GM23248 (cell line): ENCODE measurements around the gene ZNF385D. TPM values are rescaled to one million over a fixed set of nuclear protein-coding genes. Genes with fewer than 3 reads are reported as not detected.

Experiments
- DNase-seq: peaks from one replicate; pipeline ENCODE4 v3.0.0-alpha.2; 2015
- H2AFZ ChIP-seq: fragments of 200-600 bp; sonication (generic); 2 replicates; pipeline ENCODE4 v1.6.1; 2016; ENCODE audit warnings: antibody characterized with exemption
- H3F3A ChIP-seq: fragments of 200-600 bp; sonication (generic); 2 replicates; pipeline ENCODE4 v1.6.1; 2016; ENCODE audit warnings: mild to moderate bottlenecking, antibody characterized with exemption, mixed run types; ENCODE audit not compliant: insufficient read depth
- H3K27ac ChIP-seq: fragments of 200-600 bp; sonication (generic); 2 replicates; pipeline ENCODE4 v1.5.1; 2016; ENCODE audit warnings: mild to moderate bottlenecking
- H3K27me3 ChIP-seq: fragments of 200-600 bp; sonication (generic); replicated peaks from 2 replicates; pipeline ENCODE4 v1.6.1; 2016; ENCODE audit warnings: mild to moderate bottlenecking; ENCODE audit not compliant: insufficient read depth
- H3K36me3 ChIP-seq: fragments of 200-600 bp; sonication (generic); 2 replicates; pipeline ENCODE4 v1.6.1; 2016; ENCODE audit warnings: low read depth, mild to moderate bottlenecking
- H3K4me1 ChIP-seq: fragments of 200-600 bp; sonication (generic); 2 replicates; pipeline ENCODE4 v1.6.1; 2016; ENCODE audit warnings: mild to moderate bottlenecking; ENCODE audit not compliant: insufficient read depth
- H3K4me2 ChIP-seq: fragments of 200-600 bp; sonication (generic); one replicate; pipeline ENCODE4 v1.6.1; 2016; ENCODE audit warnings: mild to moderate bottlenecking; ENCODE audit not compliant: unreplicated experiment
- H3K4me3 ChIP-seq: fragments of 200-600 bp; sonication (generic); 2 replicates; pipeline ENCODE4 v1.5.1; 2016; ENCODE audit warnings: mild to moderate bottlenecking
- H3K79me2 ChIP-seq: fragments of 200-600 bp; sonication (generic); 2 replicates; pipeline ENCODE4 v1.6.1; 2016; ENCODE audit warnings: mild to moderate bottlenecking; ENCODE audit not compliant: insufficient read depth
- H3K9ac ChIP-seq: fragments of 200-600 bp; sonication (generic); 2 replicates; pipeline ENCODE4 v1.6.1; 2016; ENCODE audit warnings: mild to moderate bottlenecking
- H3K9me2 ChIP-seq: fragments of 200-600 bp; sonication (generic); 2 replicates; pipeline ENCODE4 v1.6.1; 2016; ENCODE audit warnings: mixed run types, mild to moderate bottlenecking, moderate library complexity; ENCODE audit not compliant: insufficient read depth
- H3K9me3 ChIP-seq: fragments of 200-600 bp; sonication (generic); one replicate; pipeline ENCODE4 v1.6.1; 2017; ENCODE audit warnings: low read depth
- H4K20me1 ChIP-seq: fragments of 200-600 bp; sonication (generic); 2 replicates; pipeline ENCODE4 v1.6.0; 2016; ENCODE audit not compliant: insufficient read depth
- EZH2 ChIP-seq: fragments of 200-600 bp; sonication (generic); IDR thresholded peaks from 2 replicates; pipeline ENCODE4 v1.6.1; 2018; ENCODE audit warnings: antibody characterized with exemption, mild to moderate bottlenecking; ENCODE audit not compliant: insufficient read depth, poor library complexity, severe bottlenecking
- EZH2phosphoT487 ChIP-seq: fragments of 200-600 bp; sonication (generic); IDR thresholded peaks from 2 replicates; pipeline ENCODE4 v1.6.1; 2018; ENCODE audit warnings: antibody characterized with exemption, moderate library complexity, mild to moderate bottlenecking, low read depth; ENCODE audit not compliant: insufficient read depth
- WGBS, 2 experiments: methylation state at CpG; one replicate each; pipeline ENCODE4 v1.1.6; 2015 to 2017; ENCODE audit warnings: low lambda C conversion rate in 2 of 2, low coverage in 1 of 2; ENCODE audit errors: missing lambda C conversion rate in 2 of 2; 5-methylcytosine and 5-hydroxymethylcytosine counted together
- in situ Hi-C: fragments of 300-500 bp; cut with MboI; formaldehyde crosslinking; loops from 2 replicates; pipeline ENCODE4 v1.15.0; 2020
- polyA plus RNA-seq: library from polyadenylated mRNA; unstranded; fragments of >200 nt; fragmentation: Nextera tagmentation; extraction: Ambion mirVana; gene quantifications from 2 replicates; pipeline ENCODE4 v1.2.1, GENCODE V29; 2016
- total RNA-seq: library from RNA; depleted of rRNA; stranded (reverse); fragments of >200 nt; shearing (Covaris generic); gene quantifications from 2 replicates; pipeline ENCODE4 v1.2.3, GENCODE V29; 2014

Gene ZNF385D
- total and polyA plus RNA-seq, 2 experiments from 2014 or later, result 0.97 to 13.8 TPM

DNA sequence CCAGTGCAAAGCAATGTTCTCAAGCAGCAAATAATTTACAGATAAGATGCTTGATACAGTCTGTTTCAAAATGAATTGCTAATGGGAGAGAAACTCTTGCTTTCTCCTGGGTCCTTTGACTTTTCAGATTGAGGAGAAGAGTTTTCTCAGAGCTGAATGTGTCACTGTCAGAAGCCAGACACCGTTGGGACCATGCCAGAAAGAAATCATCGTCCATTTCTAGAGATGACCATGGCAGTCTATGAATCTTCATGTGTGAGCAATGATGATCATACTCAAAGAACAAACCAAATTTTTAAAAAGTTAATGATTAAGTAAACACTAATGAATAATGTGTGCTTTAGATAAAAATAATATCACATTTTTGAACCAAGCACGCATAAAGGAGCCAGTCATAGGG is 77.6 kb downstream of the ZNF385D start:
- peaks cover 23% of the 10 kb centered on the region for H3K4me1 ChIP-seq
- WGBS, 2 experiments, result 61 to 73% methylated on average over 3 of the region's 3 CpGs
- H3K4me3 ChIP-seq, result no peak overlapping the region
- no peaks in the 10 kb centered on the region for H3K36me3 ChIP-seq
- no peaks in the 10 kb centered on the region for H3K79me2 ChIP-seq
- 0 out of 2 replicates have a peak overlapping the region, but pooled peaks have one; percentile 43 for H3K9ac ChIP-seq
- no peaks in the 10 kb centered on the region for H3K27me3 ChIP-seq
- TF ChIP-seq EZH2phosphoT487, result no peak
- TF ChIP-seq EZH2, result no peak
- in situ Hi-C loops, result no loop called here
- H3K9me2 ChIP-seq, result no peaks in the 10 kb centered on the region
- H3K9me3 ChIP-seq, result no peaks in the 10 kb centered on the region
- peaks cover 20% of the 10 kb centered on the region for H3F3A ChIP-seq
- no peak overlapping the region for H3K4me2 ChIP-seq
- peak; percentile 8 for DNase-seq
- H4K20me1 ChIP-seq, result no peaks in the 10 kb centered on the region
- peak overlapping the region; percentile 84 for H3K27ac ChIP-seq
- no peak overlapping the region for H2AFZ ChIP-seq

DNA sequence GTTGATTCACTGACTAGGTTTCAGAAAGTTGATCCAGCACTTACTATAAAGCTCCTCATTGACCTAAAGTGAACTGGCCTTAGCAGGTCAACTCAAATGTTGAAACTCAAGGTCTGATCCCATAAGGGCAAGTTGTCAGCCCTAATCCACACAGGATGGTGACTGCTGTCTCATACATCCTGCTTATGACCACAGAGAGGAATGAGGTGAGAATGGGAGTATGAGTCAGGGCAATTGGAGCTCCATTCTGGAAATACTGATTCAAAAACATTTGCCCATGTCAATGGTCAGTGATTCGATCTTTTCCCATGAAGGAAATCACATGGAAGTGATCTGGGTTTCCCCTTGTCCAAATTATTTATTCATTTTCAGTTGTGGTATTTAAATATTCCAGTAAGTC is 78.7 kb downstream of the ZNF385D start:
- Histone ChIP-seq H3K27me3 (no peaks in the 10 kb centered on the region), H4K20me1 (no peaks in the 10 kb centered on the region), H3K36me3 (no peaks in the 10 kb centered on the region), H3F3A (peaks cover 20% of the 10 kb centered on the region), H3K9ac (peak overlapping the region; percentile 49), H3K9me2 (no peaks in the 10 kb centered on the region), H2AFZ (peak overlapping the region; percentile 32; the same call in 1 of the 2 replicates), H3K4me3 (peak overlapping the region; percentile 34), H3K27ac (peak overlapping the region; percentile 84), H3K4me1 (peaks cover 23% of the 10 kb centered on the region), H3K4me2 (peak overlapping the region; percentile 79), H3K9me3 (no peaks in the 10 kb centered on the region), H3K79me2 (no peaks in the 10 kb centered on the region)
- 0% methylated on average over 1 of the region's 1 CpG for WGBS, 2 experiments
- peak; percentile 96 for DNase-seq
- in situ Hi-C loops, result no loop called here
- TF ChIP-seq EZH2phosphoT487 (0 out of 2 replicates have a peak, but pooled peaks have one; percentile 32), EZH2 (no peak)

DNA sequence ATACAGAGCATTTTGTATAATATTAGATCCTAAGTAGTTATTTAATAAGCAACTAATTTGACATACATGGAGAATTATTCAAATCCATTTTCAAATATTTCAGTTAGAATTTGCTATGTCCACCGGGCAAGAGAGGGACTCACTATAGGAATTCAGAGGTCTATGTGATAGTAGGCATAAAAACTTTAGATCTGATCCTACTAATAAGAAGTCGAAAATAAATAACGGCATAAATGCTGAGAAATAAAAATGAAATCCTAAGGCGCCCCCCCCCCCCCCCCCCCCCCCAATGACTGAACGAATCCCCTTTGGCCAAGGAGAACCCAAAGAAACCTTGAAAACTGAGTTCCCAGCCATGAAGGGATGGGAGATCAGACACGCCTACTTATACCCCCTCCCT is 80.6 kb downstream of the ZNF385D start:
- H3K27me3 ChIP-seq, result no peaks in the 10 kb centered on the region
- no peak overlapping the region for H3K4me2 ChIP-seq
- peaks cover 23% of the 10 kb centered on the region for H3K4me1 ChIP-seq
- in situ Hi-C loops, result no loop called here
- H3K9me2 ChIP-seq, result no peaks in the 10 kb centered on the region
- no peak for TF ChIP-seq EZH2phosphoT487
- TF ChIP-seq EZH2, result no peak
- no peaks in the 10 kb centered on the region for H3K79me2 ChIP-seq
- WGBS, 2 experiments, result 92 to 100% methylated on average over 5 to 6 of the region's 6 CpGs
- H2AFZ ChIP-seq, result no peak overlapping the region
- no peak for DNase-seq
- no peaks in the 10 kb centered on the region for H3K36me3 ChIP-seq
- no peak overlapping the region for H3K4me3 ChIP-seq
- H3K27ac ChIP-seq, result no peak overlapping the region
- H3K9me3 ChIP-seq, result no peaks in the 10 kb centered on the region
- no peak overlapping the region for H3K9ac ChIP-seq
- no peaks in the 10 kb centered on the region for H4K20me1 ChIP-seq
- peaks cover 20% of the 10 kb centered on the region for H3F3A ChIP-seq

DNA sequence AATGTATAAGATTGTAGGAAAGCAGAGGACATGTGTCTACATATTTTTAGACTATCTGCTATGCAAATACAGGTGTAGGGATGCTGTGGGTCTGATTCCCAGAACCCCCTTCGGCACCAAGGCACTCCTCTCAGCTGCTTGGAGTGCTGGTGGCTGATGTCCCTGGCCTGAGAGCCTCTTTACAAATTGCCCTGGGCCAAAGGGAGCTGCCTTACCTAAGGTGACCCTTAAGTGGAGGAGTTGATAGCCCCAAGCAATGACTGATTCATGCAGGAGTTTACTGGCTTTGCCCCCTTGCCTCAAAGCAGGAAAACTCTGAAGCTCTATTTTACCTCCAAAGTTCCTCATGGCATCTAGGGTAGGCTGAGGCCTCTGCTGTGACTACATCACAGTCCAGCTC is 83.0 kb downstream of the ZNF385D start:
- Histone ChIP-seq H4K20me1 (no peaks in the 10 kb centered on the region), H3K9me3 (no peaks in the 10 kb centered on the region), H3K4me3 (no peak overlapping the region), H3K4me1 (peaks cover 17% of the 10 kb centered on the region), H3K4me2 (no peak overlapping the region), H3K9ac (no peak overlapping the region), H3K79me2 (no peaks in the 10 kb centered on the region), H3K27me3 (no peaks in the 10 kb centered on the region), H3K27ac (no peak overlapping the region), H3K36me3 (no peaks in the 10 kb centered on the region), H3F3A (peaks cover 13% of the 10 kb centered on the region), H3K9me2 (no peaks in the 10 kb centered on the region; the same call in 1 of the 2 replicates), H2AFZ (no peak overlapping the region)
- in situ Hi-C loops, result no loop called here
- WGBS, 2 experiments, result 59 to 71% methylated on average over 1 of the region's 1 CpG
- DNase-seq, result peak; percentile 5
- TF ChIP-seq EZH2, result no peak
- TF ChIP-seq EZH2phosphoT487, result no peak
